GM19468 (cell line): ENCODE results near the gene BBS9.
"Not testable (repeated sequence)": the region's sequence is repeated elsewhere in the genome, so short reads cannot be mapped to it uniquely, and the experiment has no call there.

Experiments
- ATAC-seq: cut with Tn5 transposase; IDR thresholded peaks from one replicate; pipeline ENCODE4 v1.9.1; 2021; ENCODE audit warnings: mild to moderate bottlenecking, moderate library complexity, moderate number of reproducible peaks; ENCODE audit not compliant: unreplicated experiment; ENCODE audit errors: extremely low read depth

Gene BBS9

GRCh38 chr7:33471636-33472242 lies 342.4 kb downstream of the BBS9 start:
- ATAC-seq, result no peak

GRCh38 chr7:33472348-33473025 lies 343.1 kb downstream of the BBS9 start:
- no peak for ATAC-seq

GRCh38 chr7:33477719-33478480 lies 348.5 kb downstream of the BBS9 start:
- ATAC-seq, result no peak

GRCh38 chr7:33484476-33484875 lies 355.1 kb downstream of the BBS9 start:
- ATAC-seq, result not testable (repeated sequence)

- no peak for ATAC-seq
Measured at GRCh38 chr7:33485747-33486493, 356.6 kb downstream of the BBS9 start.

- no peak for ATAC-seq
Measured at GRCh38 chr7:33486633-33487032, 357.3 kb downstream of the BBS9 start.

- no peak for ATAC-seq
Measured at GRCh38 chr7:33487998-33488682, 358.8 kb downstream of the BBS9 start.

- ATAC-seq, result no peak
Measured at GRCh38 chr7:33494474-33494873, 365.1 kb downstream of the BBS9 start.

GRCh38 chr7:33495207-33495606 lies 365.8 kb downstream of the BBS9 start:
- ATAC-seq, result no peak

- ATAC-seq, result no peak
Measured at GRCh38 chr7:33497051-33497450, 367.7 kb downstream of the BBS9 start.

GRCh38 chr7:33500703-33501701 lies 371.6 kb downstream of the BBS9 start:
- ATAC-seq, result no peak

GRCh38 chr7:33503014-33503413 lies 373.6 kb downstream of the BBS9 start:
- ATAC-seq, result no peak

- ATAC-seq, result no peak
Measured at GRCh38 chr7:33503736-33504135, 374.4 kb downstream of the BBS9 start.

GRCh38 chr7:33504266-33504665 lies 374.9 kb downstream of the BBS9 start:
- ATAC-seq, result no peak

- ATAC-seq, result no peak
Measured at GRCh38 chr7:33509206-33509605, 379.8 kb downstream of the BBS9 start.

GRCh38 chr7:33511778-33512177 lies 382.4 kb downstream of the BBS9 start:
- no peak for ATAC-seq

- ATAC-seq, result no peak
Measured at GRCh38 chr7:33516568-33516967, 387.2 kb downstream of the BBS9 start.

GRCh38 chr7:33517191-33517590 lies 387.8 kb downstream of the BBS9 start:
- ATAC-seq, result no peak

- ATAC-seq, result not testable (repeated sequence)
Measured at GRCh38 chr7:33527008-33527407, 397.6 kb downstream of the BBS9 start.
